Activated gamma-delta T cell treated with Interleukin-2 at 50 U/mL for 16 hours (primary cell): ENCODE data around the gene KRT3.
"Not testable (repeated sequence)": the region's sequence is repeated elsewhere in the genome, so short reads cannot be mapped to it uniquely, and the experiment has no call there.

Source experiments
- DNase-seq: peaks from one replicate; pipeline ENCODE4 v3.0.0-alpha.2; 2020

The KRT3 gene

GRCh38 chr12:52756281-52756960 is 39.5 kb downstream of the KRT3 start:
- DNase-seq = no peak

GRCh38 chr12:52755533-52755932 is 40.4 kb downstream of the KRT3 start:
- DNase-seq = no peak

DNA sequence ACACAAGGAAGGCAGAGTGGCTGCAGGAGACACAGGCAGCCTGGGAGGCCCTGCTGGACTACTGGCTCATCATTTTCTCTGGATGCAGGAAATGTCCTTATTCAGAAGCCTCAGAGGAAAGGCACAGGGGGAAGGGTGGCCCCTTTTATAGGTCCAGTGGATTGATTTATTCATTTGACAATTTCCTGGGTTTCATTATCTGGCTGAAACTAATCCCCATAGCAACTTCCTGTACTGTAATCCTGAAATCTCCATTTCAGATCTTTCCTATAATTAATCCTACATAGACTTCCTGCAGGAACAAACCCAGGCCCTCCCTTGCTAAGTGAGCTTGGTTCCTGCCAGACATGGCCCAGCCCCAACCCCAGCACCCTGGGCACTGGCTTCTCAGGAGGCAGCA is 41.8 kb downstream of the KRT3 start:
- no peak for DNase-seq

DNA sequence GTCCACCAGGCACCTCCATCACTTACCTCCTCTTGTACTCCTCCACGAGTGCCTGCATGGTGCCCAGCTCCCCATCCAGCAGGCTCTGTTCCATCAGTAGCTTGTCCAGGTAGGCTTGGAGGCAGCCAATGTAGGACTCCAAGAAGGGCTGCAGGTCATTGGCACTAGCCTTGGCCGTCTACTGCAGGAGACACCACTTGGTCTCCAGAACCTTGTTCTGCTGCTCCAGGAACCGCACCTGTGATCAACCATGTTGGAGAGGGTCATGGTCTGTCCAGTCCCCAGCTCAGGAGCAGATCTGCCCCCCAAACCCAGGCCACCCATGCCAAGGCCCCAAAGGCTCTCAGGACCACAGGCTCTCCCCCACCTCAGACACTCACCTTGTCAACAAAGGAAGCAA is 42.6 kb downstream of the KRT3 start:
- DNase-seq = no peak

DNA sequence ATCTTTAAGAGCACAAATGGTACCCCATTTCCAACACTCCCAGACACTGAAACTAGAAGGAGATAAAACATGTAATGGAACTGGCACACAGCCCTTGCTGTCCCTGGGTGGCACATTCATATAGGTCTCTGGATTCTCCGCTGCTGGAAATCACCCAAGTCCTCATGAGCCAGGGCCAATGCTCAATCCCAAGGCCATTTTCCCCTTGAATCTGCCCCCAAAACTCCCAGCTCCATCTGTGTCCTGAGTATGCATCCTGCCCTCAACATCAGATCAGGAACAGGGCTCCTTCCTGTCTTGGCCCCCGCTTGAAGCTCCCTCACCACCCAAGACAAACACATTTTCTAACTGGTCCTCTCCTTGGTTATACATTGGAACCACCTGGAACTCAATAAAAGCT is 43.4 kb downstream of the KRT3 start:
- DNase-seq = no peak

DNA sequence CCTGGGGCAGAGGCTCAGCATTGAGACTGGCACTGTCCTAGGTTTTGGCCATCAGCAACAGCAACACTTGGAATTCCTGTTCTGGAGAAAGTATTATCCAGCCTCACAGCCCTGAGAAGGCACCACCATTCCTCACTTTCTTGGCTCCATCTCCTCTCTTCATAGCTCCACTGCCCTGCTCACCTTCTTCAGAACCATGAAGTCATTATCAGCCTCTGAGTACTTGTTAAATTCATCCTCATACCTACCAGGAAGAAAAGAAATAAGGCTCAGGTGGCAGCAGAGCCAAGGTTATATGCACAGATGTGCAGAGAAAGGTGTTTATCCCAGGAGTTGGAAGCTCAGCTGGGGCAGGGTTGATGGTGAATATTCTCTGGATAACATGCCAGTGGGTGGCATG is 44.1 kb downstream of the KRT3 start:
- DNase-seq = no peak

GRCh38 chr12:52750532-52750931 is 45.4 kb downstream of the KRT3 start:
- not testable (repeated sequence) for DNase-seq

- no peak for DNase-seq
These were observed 46.1 kb downstream of the KRT3 start for GRCh38 chr12:52749827-52750226.

DNA sequence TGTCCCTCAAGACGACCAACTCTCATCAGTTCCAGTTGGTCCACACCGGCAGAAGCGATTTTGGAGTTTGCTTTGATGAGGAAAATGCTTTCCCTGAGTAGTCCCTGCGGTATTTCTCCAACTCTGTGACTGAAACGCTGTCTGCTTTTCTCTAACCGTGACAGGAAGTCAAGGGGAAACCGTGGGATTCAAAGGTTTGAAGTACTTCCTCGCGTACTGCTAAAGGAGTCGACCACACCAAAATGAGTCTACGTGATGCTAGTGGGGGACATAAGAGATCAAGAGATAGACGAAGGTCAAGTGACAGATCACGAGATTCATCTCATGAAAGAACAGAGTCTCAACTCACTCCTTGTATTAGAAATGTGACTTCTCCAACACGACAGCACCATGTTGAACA is 47.3 kb downstream of the KRT3 start:
- DNase-seq = no peak

GRCh38 chr12:52745554-52745953 is 50.4 kb downstream of the KRT3 start:
- DNase-seq = no peak

DNA sequence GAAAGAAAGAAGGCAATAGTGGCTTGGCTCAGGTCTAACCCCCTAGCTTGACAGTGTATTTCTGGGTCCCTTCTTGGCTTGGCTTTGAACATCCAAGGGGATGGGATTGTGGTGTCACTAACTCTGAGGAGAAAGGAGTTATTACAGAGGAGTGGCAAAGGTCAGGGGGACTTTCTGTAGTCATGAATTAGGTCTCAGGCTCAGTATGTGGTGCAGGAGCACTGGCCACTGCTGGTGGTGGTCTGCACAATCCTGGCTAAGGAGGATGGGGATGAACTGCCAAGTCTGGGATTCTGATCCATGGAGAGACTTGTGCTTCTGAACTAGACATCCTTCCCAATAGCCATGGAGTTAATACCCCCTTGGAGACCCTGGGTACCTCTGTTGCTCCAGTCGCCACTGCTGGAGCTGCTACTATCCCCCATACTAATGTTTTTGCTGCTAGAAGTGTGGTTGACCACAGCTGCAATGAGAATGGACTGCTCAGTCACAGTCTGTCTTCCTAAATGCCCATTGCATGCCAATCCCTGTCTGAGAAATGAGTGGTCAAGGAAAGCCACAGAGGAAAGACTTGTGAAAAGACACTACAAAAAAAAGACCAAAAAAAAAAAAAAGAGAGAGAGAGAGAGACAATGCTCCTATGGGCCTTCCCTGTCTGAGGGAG is 51.3 kb downstream of the KRT3 start:
- no peak for DNase-seq

GRCh38 chr12:52742822-52743457 is 53.0 kb downstream of the KRT3 start:
- DNase-seq = no peak

DNA sequence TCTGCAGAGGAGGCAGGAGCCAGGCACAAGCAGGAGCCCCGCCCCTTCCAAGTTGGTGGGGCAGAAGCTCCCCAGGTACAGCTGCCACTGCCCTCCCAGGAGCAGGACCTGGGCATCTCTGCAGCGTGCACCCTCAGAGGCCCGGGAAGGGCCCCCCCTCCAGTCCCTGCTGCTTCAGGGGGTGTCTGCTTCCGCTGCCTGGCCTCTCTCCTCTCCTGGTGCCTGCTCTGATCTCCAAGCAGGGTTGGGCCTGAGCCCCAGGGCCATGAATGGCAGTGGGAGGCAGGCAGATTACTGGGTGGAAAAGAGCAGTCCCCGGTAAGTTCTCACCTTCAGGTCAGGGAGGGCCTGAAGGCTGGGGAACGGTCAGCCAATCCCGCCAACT is 53.7 kb downstream of the KRT3 start:
- no peak for DNase-seq

GRCh38 chr12:52741375-52742195 is 54.3 kb downstream of the KRT3 start:
- peak; percentile 66 for DNase-seq

- DNase-seq = no peak
These were observed 55.3 kb downstream of the KRT3 start for GRCh38 chr12:52740584-52740983.

GRCh38 chr12:52739963-52740362 is 56.0 kb downstream of the KRT3 start:
- DNase-seq = no peak
